Effector memory CD8-positive, alpha-beta T cell (primary cell): ENCODE measurements around the gene ST6GAL1.

Experiments
- ATAC-seq: fragments of 150-1000 bp; cut with Tn5 transposase; replicated peaks from 2 replicates; pipeline ENCODE4 v1.10.0; 2021; ENCODE audit warnings: mild to moderate bottlenecking, moderate library complexity
- DNase-seq, 3 experiments: peaks; one replicate each; pipeline ENCODE4 v3.0.0; 2021
- H3K27ac Mint-ChIP-seq, 2 donors: one replicate each; pipeline ENCODE4 v1.8.0; 2022; ENCODE audit warnings: mild to moderate bottlenecking in 2 of 2, mixed read lengths in 2 of 2, moderate library complexity in 2 of 2
- H3K27me3 Mint-ChIP-seq, 2 donors: one replicate each; pipeline ENCODE4 v1.8.0; 2022; ENCODE audit warnings: mixed read lengths in 2 of 2
- H3K36me3 Mint-ChIP-seq: one replicate; pipeline ENCODE4 v1.8.0; 2022; ENCODE audit warnings: mild to moderate bottlenecking, moderate library complexity, mixed read lengths; ENCODE audit not compliant: insufficient read depth
- H3K4me1 Mint-ChIP-seq, 2 donors: one replicate each; pipeline ENCODE4 v1.8.0; 2022; ENCODE audit warnings: low read depth in 2 of 2, mixed read lengths in 2 of 2
- H3K4me3 Mint-ChIP-seq, 2 donors: one replicate each; pipeline ENCODE4 v1.8.0; 2022; ENCODE audit warnings: mild to moderate bottlenecking in 2 of 2, mixed read lengths in 2 of 2, moderate library complexity in 2 of 2
- H3K9me3 Mint-ChIP-seq, 2 donors: one replicate each; pipeline ENCODE4 v1.8.0; 2022; ENCODE audit warnings: mixed read lengths in 2 of 2

ST6GAL1 gene

DNA sequence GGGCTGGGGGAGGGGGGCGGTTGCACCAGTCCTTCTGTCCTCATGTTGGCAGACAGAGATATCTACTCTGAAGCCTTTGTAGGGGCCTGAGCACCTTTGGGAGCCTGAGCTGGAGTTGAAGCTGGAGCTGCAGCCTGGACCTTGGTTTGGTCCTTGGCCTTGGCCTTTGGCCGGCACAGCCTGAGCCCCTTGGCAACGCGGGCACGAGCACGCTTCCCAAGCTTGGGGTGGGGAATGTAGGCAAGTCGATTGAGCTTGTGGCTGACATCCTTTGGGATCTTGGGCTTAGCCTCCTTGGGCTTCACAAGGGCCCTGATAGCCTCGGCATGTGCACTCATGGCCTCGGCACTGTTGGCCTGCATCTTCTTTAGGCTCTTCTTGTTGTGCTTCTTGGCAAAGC is 8.1 kb upstream of the ST6GAL1 start:
- no peaks in the 10 kb centered on the region for H3K27me3 Mint-ChIP-seq
- no peak overlapping the region for H3K4me3 Mint-ChIP-seq
- no peaks in the 10 kb centered on the region for H3K36me3 Mint-ChIP-seq
- DNase-seq: no peak
- no peaks in the 10 kb centered on the region for H3K9me3 Mint-ChIP-seq
- ATAC-seq: no peak
- H3K27ac Mint-ChIP-seq: no peak overlapping the region
- H3K4me1 Mint-ChIP-seq: peaks cover 0 to 5% of the 10 kb centered on the region in 2 donors

DNA sequence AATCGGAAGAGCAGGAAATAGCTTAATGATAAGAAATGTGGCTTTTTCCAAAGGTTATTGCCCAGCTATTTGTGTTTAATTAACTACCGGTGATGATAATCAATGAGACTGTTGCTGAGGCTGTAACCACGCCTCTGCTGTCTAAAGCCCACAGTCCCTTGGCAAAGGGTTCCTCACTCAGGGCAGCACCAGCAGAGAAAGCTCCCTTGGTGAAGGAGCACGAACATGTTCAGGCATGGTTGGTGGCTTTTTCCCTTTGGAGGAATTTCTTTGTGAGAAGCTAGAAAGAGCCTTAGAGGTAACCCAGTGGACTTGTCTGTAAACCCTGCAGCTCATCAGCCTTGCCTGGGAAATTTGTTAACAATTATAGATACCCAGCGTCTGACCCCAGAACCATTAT is 7.5 kb upstream of the ST6GAL1 start:
- no peak for ATAC-seq
- no peak for DNase-seq
- peaks cover 0 to 3% of the 10 kb centered on the region in 2 donors for H3K4me1 Mint-ChIP-seq
- H3K27me3 Mint-ChIP-seq: no peaks in the 10 kb centered on the region
- H3K4me3 Mint-ChIP-seq: no peak overlapping the region
- no peaks in the 10 kb centered on the region for H3K36me3 Mint-ChIP-seq
- H3K9me3 Mint-ChIP-seq: no peaks in the 10 kb centered on the region
- H3K27ac Mint-ChIP-seq: no peak overlapping the region

- Mint-ChIP-seq H3K9me3 (no peaks in the 10 kb centered on the region), H3K27me3 (no peaks in the 10 kb centered on the region), H3K36me3 (no peaks in the 10 kb centered on the region), H3K4me1 (peaks cover 0 to 3% of the 10 kb centered on the region in 2 donors), H3K4me3 (no peak overlapping the region), H3K27ac (no peak overlapping the region)
- ATAC-seq (no peak), DNase-seq (no peak)
These were observed 7.1 kb upstream of the ST6GAL1 start for GRCh38 chr3:186923241-186923640.

DNA sequence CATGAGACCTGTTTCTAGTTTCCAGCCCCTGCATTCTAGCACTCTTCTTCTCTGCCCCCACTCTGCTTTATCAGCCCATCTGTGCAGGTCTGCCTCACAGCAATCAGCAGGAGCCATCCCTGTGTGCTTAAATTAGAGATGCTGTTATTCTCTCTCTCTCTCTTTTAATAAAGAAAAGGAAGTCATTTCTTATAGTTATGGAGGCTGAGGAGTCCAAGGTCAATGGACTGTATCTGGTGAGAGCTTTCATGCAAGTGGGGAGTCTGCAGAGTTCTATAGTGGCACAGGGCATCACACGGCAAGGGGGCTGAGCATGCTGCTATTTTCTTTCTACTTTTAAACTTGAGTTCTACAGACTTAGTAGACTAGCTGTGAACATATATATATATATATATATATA is 4.5 kb upstream of the ST6GAL1 start:
- Mint-ChIP-seq H3K9me3 (no peaks in the 10 kb centered on the region), H3K27ac (no peak overlapping the region), H3K27me3 (no peaks in the 10 kb centered on the region), H3K4me3 (no peak overlapping the region), H3K36me3 (peaks cover 8% of the 10 kb centered on the region), H3K4me1 (peaks cover 7 to 11% of the 10 kb centered on the region in 2 donors)
- ATAC-seq: no peak
- no peak for DNase-seq

- Mint-ChIP-seq H3K4me3 (peak overlapping the region; percentile 91 to 97), H3K36me3 (peaks cover 29% of the 10 kb centered on the region), H3K27me3 (no peaks in the 10 kb centered on the region), H3K27ac (peak overlapping the region; percentile 13 to 87), H3K9me3 (no peaks in the 10 kb centered on the region), H3K4me1 (peaks cover 29% of the 10 kb centered on the region in 2 donors)
- ATAC-seq (no peak), DNase-seq (no peak)
These were observed 1.1 kb upstream of the ST6GAL1 start for GRCh38 chr3:186929186-186929585.

DNA sequence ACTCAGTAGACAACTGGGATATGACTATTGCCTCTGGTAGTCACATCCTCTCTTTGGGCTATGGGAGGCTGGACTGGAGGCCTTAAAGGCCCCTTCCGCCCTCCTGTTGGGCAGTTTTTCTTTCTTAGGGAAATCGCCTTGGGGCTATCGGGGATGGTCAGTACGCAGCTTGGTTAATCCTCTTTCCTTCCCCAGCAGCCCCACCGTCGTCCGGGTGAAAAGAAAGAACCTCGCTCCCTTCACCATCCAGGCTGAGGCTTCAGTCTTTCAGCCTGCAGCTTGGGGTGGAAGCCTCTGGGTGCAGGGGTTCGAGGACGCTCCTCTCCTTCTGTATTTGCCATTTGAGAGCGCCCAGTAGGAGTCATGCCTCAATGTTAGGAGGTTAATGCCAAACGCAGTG is 641 bp upstream of the ST6GAL1 start:
- Mint-ChIP-seq H3K4me3 (peak overlapping the region; percentile 91 to 97), H3K36me3 (peaks cover 34% of the 10 kb centered on the region), H3K9me3 (no peaks in the 10 kb centered on the region), H3K27me3 (no peaks in the 10 kb centered on the region), H3K4me1 (peaks cover 30 to 32% of the 10 kb centered on the region in 2 donors), H3K27ac (peak overlapping the region; percentile 95 to 96)
- DNase-seq: no peak
- no peak for ATAC-seq

DNA sequence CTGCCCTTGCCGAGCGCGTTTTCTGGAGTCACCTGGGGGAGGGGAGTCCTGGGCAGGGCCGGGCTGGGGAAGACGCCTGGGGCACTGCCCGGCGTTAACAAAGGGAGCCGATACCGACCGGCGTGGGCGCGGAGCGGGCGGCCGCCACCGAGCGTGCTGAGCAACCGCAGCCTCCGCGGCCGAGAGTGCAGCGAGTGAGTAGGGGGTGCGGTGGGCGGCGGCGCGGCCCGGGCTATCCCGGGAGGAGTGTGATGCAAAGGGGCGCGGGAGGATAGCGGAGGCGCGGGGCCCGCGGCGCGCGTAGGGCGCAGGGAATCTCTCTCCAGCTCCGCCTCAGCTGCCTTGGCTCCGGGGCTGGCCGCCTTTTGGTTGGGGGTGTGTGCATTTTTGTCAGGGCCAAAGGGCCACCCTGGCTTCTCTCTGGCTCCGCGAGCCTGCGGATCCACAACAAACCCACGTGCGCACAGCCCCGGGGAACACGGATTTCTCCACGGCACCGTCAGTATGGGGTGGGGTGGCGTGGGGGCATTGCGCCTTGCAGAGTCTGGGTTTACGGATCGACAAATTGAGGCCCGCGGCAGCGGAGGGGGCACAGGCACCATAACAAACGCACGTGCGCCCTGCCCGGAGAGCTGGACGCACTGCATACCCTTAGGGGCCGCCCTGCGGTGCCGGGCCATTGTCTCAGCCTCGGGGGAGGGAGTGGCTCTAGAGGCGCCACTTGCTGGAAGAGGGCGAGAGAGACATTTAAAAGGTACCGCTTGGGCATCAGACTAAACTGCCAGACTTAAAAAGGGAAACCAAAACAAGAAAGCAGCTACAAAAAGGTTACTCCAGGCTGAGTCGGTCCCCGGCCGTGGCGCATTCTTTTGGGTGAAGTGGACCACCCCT is 560 bp downstream of the ST6GAL1 start:
- peak; percentile 62 to 67 (median 62) for DNase-seq
- Mint-ChIP-seq H3K4me1 (peaks cover 36 to 39% of the 10 kb centered on the region in 2 donors), H3K4me3 (peak overlapping the region; percentile 91 to 97), H3K36me3 (peaks cover 40% of the 10 kb centered on the region), H3K27ac (peak overlapping the region; percentile 95 to 96), H3K27me3 (no peaks in the 10 kb centered on the region), H3K9me3 (no peaks in the 10 kb centered on the region)
- peak; percentile 72 for ATAC-seq

- H3K4me1 Mint-ChIP-seq: peaks cover 38 to 46% of the 10 kb centered on the region in 2 donors
- DNase-seq: peak; percentile 77 to 82 (median 79)
- no peaks in the 10 kb centered on the region for H3K9me3 Mint-ChIP-seq
- peak; percentile 77 for ATAC-seq
- H3K36me3 Mint-ChIP-seq: peaks cover 44% of the 10 kb centered on the region
- peak overlapping the region; percentile 95 to 96 for H3K27ac Mint-ChIP-seq
- H3K4me3 Mint-ChIP-seq: peak overlapping the region; percentile 91 to 97
- no peaks in the 10 kb centered on the region for H3K27me3 Mint-ChIP-seq
These were observed 1.4 kb downstream of the ST6GAL1 start for GRCh38 chr3:186931532-186932280.

GRCh38 chr3:186932281-186933181 is 2.2 kb downstream of the ST6GAL1 start:
- peak overlapping the region; percentile 95 to 96 for H3K27ac Mint-ChIP-seq
- H3K36me3 Mint-ChIP-seq: peaks cover 52% of the 10 kb centered on the region
- no peak for DNase-seq
- H3K27me3 Mint-ChIP-seq: no peaks in the 10 kb centered on the region
- no peaks in the 10 kb centered on the region for H3K9me3 Mint-ChIP-seq
- ATAC-seq: no peak
- H3K4me3 Mint-ChIP-seq: peak overlapping the region; percentile 91 to 97
- H3K4me1 Mint-ChIP-seq: peaks cover 44 to 52% of the 10 kb centered on the region in 2 donors

GRCh38 chr3:186933816-186934215 is 3.5 kb downstream of the ST6GAL1 start:
- Mint-ChIP-seq H3K4me1 (peaks cover 52 to 63% of the 10 kb centered on the region in 2 donors), H3K9me3 (no peaks in the 10 kb centered on the region), H3K36me3 (peaks cover 56% of the 10 kb centered on the region), H3K4me3 (peak overlapping the region in 1 of 2 donors; percentile 19), H3K27me3 (no peaks in the 10 kb centered on the region), H3K27ac (no peak overlapping the region)
- DNase-seq (no peak), ATAC-seq (no peak)

- Mint-ChIP-seq H3K27ac (peak overlapping the region in 1 of 2 donors; percentile 26), H3K4me3 (no peak overlapping the region), H3K36me3 (peaks cover 56% of the 10 kb centered on the region)
These were observed 4.8 kb downstream of the ST6GAL1 start for GRCh38 chr3:186935133-186935532.

GRCh38 chr3:186937017-186937875 is 6.9 kb downstream of the ST6GAL1 start:
- Mint-ChIP-seq H3K27ac (peak overlapping the region; percentile 75 to 80), H3K4me1 (peaks cover 53 to 75% of the 10 kb centered on the region in 2 donors), H3K27me3 (no peaks in the 10 kb centered on the region), H3K4me3 (peak overlapping the region; percentile 40 to 48), H3K9me3 (no peaks in the 10 kb centered on the region), H3K36me3 (peaks cover 55% of the 10 kb centered on the region)
- DNase-seq (no peak), ATAC-seq (no peak)

More at GRCh38 chr3:186935133-186935532, 4.8 kb downstream of the ST6GAL1 start:
- Mint-ChIP-seq H3K27me3 (no peaks in the 10 kb centered on the region), H3K4me1 (peaks cover 52 to 66% of the 10 kb centered on the region in 2 donors), H3K9me3 (no peaks in the 10 kb centered on the region)
- ATAC-seq: no peak
- no peak for DNase-seq
